Activated CD4-positive, CD25-positive, alpha-beta regulatory T cell treated with anti-CD3 and anti-CD28 coated beads, Interleukin-2, amount 50 U/mL, for 16 hours (primary cell): ENCODE measurements around the gene MCF2.

Source experiments
- DNase-seq: peaks from one replicate; pipeline ENCODE4 v3.0.0-alpha.2; 2020; ENCODE audit warnings: low read depth, low spot score

The MCF2 gene

GRCh38 chrX:139585613-139586012, 122.4 kb downstream of the MCF2 start:
- no peak for DNase-seq

GRCh38 chrX:139581068-139581467, 126.9 kb downstream of the MCF2 start:
- DNase-seq, result no peak

DNA sequence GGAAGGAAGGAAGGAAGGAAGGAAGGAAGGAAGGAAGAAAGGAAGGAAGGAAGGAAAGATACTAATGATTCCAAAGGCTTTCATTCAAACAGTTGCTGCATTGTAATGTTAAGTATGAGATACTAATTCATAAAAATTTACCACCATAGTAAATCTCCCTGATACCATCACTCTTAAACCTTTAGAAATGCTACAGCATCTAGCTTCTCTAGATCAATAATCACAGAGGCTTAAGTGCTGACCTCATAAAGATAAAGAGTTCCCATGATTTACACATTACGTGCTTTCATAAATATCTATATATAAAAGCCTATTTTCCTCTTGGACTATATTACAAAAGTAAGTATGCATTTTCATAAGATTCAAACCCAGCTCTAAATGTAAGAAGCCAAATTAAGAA, 141.0 kb downstream of the MCF2 start:
- DNase-seq, result no peak

DNA sequence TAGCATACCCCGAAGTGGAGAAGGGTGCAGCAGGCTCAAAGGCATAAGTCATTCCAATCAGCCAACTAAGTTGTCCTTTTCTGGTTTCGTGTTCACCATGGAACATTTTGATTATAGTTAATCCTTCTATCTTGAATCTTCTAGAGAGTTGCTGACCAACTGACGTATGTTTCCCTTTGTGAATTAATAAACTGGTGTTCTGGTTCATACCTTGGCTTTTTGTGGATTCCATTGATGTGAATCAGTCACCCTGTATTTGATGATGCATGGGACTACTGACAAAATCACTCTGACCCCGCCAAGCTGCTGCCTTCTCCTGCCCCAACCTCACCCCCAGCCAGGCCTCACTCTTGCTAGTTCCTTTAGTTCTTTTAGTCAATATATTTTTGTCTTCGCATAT, 144.7 kb downstream of the MCF2 start:
- DNase-seq, result no peak

DNA sequence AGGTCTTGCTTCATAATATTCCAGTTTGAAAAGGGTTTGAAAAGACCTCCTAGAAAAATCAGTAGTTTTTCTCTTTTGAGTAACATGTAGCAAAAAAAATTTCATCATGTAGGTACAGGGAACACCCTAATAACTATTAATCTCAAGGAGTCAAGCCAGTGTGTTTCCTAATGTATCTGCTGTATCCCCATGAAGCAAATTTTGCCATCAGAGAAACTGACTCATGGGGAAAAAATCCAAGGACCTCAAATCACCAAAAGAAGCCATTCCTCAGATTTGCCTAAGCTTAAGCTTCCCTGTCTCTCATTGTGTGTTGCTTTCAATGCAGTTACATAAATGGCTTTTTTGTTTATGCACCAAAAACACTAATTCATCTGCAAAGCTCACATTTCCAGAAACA, 147.7 kb downstream of the MCF2 start:
- DNase-seq, result no peak

- DNase-seq, result no peak
These were observed 148.5 kb downstream of the MCF2 start for GRCh38 chrX:139559383-139560042.

DNA sequence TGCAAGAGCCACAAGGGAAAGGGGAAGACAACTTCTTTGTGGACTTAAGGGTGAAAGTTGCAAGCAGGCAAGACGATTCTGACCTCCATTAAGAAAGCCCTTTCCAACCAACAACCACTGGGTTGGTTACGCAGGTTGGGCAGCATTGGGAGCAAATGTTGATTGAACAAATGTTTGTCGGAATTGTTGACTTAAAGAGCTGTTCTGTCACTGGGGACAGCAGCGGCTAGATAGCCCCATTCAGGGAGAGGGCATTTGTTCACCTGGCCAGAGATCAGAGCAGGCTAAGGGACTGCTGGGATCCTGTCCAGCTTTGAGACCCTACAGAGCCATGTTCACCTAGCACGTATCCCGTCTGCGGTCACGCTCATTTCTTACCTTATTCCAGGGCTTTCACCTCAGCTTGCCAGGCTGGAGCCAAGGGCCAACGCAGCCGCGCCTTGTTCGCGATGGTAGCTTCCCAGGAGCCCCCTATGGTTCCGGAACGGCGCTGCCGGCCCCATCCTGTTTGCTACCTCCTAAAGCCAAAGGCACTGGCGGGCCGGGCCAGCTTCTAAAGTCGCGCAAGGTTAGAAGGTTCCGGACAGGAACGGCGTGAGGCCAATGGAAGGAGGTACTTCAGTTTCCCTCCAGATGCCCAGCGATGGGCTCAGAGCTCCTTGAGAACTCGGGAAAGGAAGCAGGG, 152.8 kb downstream of the MCF2 start:
- no peak for DNase-seq

GRCh38 chrX:139554376-139554775, 153.6 kb downstream of the MCF2 start:
- DNase-seq, result no peak

DNA sequence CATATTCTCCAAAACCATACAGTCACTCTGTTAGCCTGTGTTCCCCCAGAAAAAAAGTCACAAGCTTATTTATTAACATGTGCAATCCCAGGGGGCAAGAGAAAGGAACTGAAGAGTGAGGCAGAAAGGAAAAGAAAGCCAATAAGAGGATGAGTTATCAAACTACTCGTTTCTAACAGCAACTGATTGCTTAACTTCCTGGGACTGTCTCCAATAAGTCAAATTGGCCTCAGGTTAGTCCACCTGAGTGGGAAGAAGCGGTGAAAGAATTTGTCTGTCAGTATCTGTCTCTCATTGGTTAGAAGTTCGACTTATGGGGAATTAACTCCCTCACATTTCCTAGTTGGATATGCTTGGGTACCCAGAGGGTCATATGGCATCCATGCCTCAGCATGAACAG, 163.4 kb downstream of the MCF2 start:
- no peak for DNase-seq

DNA sequence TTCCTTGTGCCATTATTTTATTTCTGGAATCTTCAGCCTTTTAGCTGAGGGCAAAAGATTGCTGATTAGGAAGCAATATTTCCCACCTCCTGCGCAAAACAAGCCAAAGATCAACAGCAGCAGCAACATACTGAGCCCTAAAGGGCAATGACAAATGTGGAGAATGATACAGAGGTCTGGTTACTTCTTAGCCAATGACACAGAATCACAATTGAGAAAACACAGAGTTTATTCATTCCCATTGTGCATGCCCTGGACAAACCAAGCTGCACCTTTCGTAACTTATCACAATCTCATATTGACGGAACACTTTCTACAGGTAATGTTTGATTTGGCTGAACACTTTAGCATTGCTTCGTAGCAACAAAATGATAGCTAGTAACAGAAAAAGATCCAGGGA, 164.0 kb downstream of the MCF2 start:
- DNase-seq, result no peak

DNA sequence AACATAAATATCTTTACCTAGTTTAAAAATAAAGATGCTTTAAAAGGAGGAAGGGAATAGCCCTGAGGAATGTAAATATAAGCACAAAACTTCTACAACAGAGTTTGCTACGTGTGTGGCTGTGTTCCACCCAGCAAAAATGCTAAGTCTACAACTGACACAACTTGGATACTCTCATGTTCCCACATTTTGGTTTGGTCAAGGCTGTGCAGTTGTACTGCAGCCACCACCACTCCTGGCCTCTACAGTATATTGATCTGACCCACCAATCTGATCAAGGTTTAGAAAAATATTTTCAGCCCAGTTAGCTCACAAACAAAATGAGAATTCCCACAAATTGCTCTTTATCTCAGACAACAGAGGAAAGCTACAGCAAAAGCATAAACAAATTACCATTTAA, 165.3 kb downstream of the MCF2 start:
- no peak for DNase-seq

DNA sequence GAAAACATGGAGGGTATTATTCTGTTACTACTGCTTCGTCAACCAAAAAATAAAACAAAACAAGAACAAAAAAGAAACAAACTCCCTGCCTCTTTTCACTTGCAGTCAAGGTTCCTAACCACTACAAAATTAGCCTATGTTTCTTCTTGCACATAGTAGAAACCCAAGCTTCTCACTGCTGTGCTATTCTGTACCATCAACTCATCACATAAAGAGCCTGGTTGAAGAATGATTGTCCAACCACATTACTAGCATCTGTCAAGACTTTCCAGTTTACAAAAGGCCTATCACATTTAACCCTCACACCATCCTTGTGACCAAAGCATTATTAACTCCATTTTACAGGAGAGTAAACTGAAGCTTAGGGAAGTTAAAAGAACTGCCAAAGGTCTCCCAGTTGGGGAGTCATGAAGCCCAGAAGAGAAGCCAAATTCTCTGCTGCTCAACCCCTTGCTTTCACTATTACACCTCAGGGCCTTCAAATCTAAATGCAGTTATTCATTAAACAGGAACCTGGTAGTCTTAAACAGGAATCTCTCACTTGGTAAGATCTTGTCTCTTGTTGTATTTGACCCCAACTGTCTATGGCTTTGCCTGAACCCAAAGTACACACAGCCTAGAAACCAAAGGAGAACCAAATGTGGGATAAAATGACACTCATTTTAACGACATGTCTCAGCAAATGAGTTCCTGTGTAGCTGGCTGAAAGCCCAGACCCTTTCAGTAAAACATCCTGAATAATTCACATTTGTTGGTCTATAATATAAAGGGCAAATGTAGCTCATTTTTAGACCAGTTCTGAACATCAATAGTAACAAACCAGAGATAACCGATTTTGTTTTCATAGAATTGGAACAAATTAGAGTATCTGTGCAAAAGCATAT, 168.8 kb downstream of the MCF2 start:
- no peak for DNase-seq

- DNase-seq, result no peak
These were observed 174.5 kb downstream of the MCF2 start for GRCh38 chrX:139533444-139533843.

DNA sequence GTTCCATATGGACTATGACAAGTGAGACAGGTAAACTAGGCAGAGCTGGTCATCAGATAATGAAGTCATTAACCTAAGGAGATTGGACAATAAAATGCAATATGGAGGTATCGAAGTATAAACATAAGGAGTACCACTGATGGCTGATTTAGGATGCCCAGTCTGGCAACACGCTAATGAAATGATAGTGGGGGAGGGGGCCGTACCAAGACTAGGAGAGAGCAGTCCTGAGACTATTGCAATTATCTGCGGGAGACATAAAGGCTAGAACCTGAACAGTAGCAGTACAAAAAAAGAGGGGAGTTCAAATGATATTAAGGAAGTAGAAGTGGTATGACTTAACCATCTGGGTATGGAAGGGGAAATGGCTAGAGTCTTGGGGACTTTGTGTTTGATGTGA, 175.1 kb downstream of the MCF2 start:
- DNase-seq, result no peak
